Heart left ventricle (tissue), 13 donors: ENCODE measurements around the gene VPS37C.

ENCODE experiments used
- POLR2A ChIP-seq, 2 donors: fragments of 450-650 bp; IDR thresholded peaks; one replicate each; pipeline ENCODE4 v1.6.1; 2017; ENCODE audit warnings: antibody characterized with exemption in 2 of 2, mild to moderate bottlenecking in 2 of 2, moderate library complexity in 2 of 2
- TF ChIP-seq, protein P1 (sequence below), 12 donors: fragments of 200-600 bp; sonication (generic) in 4 of 12; IDR thresholded peaks; one replicate each; pipeline versions ENCODE4 v1.5.0 to v1.8.0; 2018 to 2022; ENCODE audit warnings: antibody characterized with exemption in 12 of 12, mild to moderate bottlenecking in 5 of 12
- donor health status: ischemic (EF 13 %, LVEDD 7.1; RV severe dilation, severe dysfunction).
- donor health status: DM: no; HTN: yes; CAD: no.
- donor health status: DM: no; HTN: no; CAD: no.
- donor health status: ischemic (EF 25% LVEDD 6.9; RV normal size, moderate dysfunction).
- donor health status: ischemic (EF 25% LVEDD 5.7; RV mildly dilated, moderate dysfunction).
- donor health status: ischemic (EF 35%, LVEDD 5.7; RV mildly dilated, moderate dysfunction).
- donor health status: nonischemic (EF 11% LVEDD 7.7; RV severe dilation, severe dysfunction).
- donor health status: DM: yes; HTN: yes; CAD: no.
- donor health status: PGD.
- donor health status: ischemic (EF 29% LVEDD 5.4; RV normal size, mild dysfunction).
- donor health status: nonischemic (EF 23%, LVEDD 6.1; RV moderate dilation, normal function).

DNA sequence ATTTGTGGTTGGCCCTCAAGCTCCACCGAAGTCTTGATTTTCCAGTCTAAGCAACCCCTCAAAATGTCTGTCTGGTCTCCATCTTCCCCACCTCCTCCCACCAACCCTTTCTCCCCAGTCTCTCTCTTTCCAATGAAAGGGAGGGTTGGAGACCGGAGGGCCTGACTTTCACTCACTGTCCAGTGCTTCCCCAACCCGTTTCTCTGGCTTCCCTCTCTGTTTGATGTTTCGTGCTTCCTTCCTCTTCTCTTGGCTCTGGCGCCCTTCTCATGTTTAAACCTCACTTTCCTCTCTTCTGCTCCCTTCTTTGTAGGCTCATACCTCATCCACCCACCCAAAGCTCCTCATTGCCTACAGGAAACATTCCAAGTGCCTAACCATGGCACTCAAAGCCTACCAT is 11.1 kb upstream of the VPS37C start:
- TF ChIP-seq, protein P1, sequence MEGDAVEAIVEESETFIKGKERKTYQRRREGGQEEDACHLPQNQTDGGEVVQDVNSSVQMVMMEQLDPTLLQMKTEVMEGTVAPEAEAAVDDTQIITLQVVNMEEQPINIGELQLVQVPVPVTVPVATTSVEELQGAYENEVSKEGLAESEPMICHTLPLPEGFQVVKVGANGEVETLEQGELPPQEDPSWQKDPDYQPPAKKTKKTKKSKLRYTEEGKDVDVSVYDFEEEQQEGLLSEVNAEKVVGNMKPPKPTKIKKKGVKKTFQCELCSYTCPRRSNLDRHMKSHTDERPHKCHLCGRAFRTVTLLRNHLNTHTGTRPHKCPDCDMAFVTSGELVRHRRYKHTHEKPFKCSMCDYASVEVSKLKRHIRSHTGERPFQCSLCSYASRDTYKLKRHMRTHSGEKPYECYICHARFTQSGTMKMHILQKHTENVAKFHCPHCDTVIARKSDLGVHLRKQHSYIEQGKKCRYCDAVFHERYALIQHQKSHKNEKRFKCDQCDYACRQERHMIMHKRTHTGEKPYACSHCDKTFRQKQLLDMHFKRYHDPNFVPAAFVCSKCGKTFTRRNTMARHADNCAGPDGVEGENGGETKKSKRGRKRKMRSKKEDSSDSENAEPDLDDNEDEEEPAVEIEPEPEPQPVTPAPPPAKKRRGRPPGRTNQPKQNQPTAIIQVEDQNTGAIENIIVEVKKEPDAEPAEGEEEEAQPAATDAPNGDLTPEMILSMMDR (IDR thresholded peaks at IDR 0.05): no peak
- no peak for TF ChIP-seq POLR2A (IDR thresholded peaks at IDR 0.05)
